HL-60 (cell line): ENCODE data around the gene FBXL5.

Experiments used
- DNase-seq, 2 experiments: peaks; one replicate each; pipeline ENCODE4 v3.0.0-alpha.2; 2010 to 2020; ENCODE audit warnings: low read depth in 1 of 2, low spot score in 1 of 2
- H3K27ac ChIP-seq: fragments of 250-450 bp; sonication (Bioruptor Pico); replicated peaks from 2 replicates; pipeline ENCODE4 v1.5.1; 2020; ENCODE audit warnings: mild to moderate bottlenecking, moderate library complexity
- H3K27me3 ChIP-seq: fragments of 250-450 bp; sonication (Bioruptor Pico); 2 replicates; pipeline ENCODE4 v1.5.1; 2021; ENCODE audit warnings: mild to moderate bottlenecking, moderate library complexity; ENCODE audit not compliant: insufficient read depth, poor library complexity, severe bottlenecking
- H3K4me3 ChIP-seq: replicated peaks from 2 replicates; pipeline ENCODE4 v1.5.1; 2011; ENCODE audit warnings: mild to moderate bottlenecking, control low read depth, low read length; ENCODE audit not compliant: insufficient read depth
- CTCF ChIP-seq: IDR thresholded peaks from one replicate; pipeline ENCODE4 v1.5.1; 2011; ENCODE audit warnings: low read length, control low read depth, inconsistent platforms; ENCODE audit not compliant: insufficient read depth
- GABPA ChIP-seq: IDR thresholded peaks from 2 replicates; pipeline ENCODE4 v1.6.1; 2012; ENCODE audit warnings: low read depth
- POLR2AphosphoS5 ChIP-seq: IDR thresholded peaks from 2 replicates; pipeline ENCODE4 v1.6.1; 2012; ENCODE audit warnings: low read depth
- REST ChIP-seq: IDR thresholded peaks from 2 replicates; pipeline ENCODE4 v1.6.1; 2012; ENCODE audit warnings: low read depth; ENCODE audit not compliant: insufficient replicate concordance
- SPI1 ChIP-seq: IDR thresholded peaks from 2 replicates; pipeline ENCODE4 v1.6.1; 2012; ENCODE audit warnings: low read depth, mild to moderate bottlenecking, borderline replicate concordance

Gene FBXL5

GRCh38 chr4:15598644-15599043, 56.5 kb downstream of the FBXL5 start:
- Histone ChIP-seq H3K27me3 (no peaks in the 10 kb centered on the region), H3K4me3 (no peak overlapping the region), H3K27ac (no peak overlapping the region)
- TF ChIP-seq REST (no peak), GABPA (no peak), SPI1 (no peak), CTCF (no peak), POLR2AphosphoS5 (no peak)
- DNase-seq: no peak

GRCh38 chr4:15592799-15593198, 62.4 kb downstream of the FBXL5 start:
- no peak for DNase-seq
- Histone ChIP-seq H3K4me3 (no peak overlapping the region), H3K27ac (no peak overlapping the region), H3K27me3 (no peaks in the 10 kb centered on the region)
- TF ChIP-seq GABPA: no peak
- TF ChIP-seq POLR2AphosphoS5: no peak
- TF ChIP-seq CTCF: no peak
- TF ChIP-seq SPI1: no peak
- no peak for TF ChIP-seq REST

- TF ChIP-seq POLR2AphosphoS5 (no peak), SPI1 (no peak), CTCF (no peak), REST (no peak), GABPA (no peak)
- Histone ChIP-seq H3K27me3 (no peaks in the 10 kb centered on the region), H3K4me3 (no peak overlapping the region), H3K27ac (no peak overlapping the region)
- peak in 1 of 2 experiments; percentile 35 for DNase-seq
Measured at GRCh38 chr4:15587649-15588048, 67.5 kb downstream of the FBXL5 start.
